Ascending aorta (tissue), 2 donors: ENCODE results near the gene ADM5. TPM values are rescaled to one million over a fixed set of nuclear protein-coding genes. Genes with fewer than 3 reads are reported as not detected.

ENCODE experiments used
- DNase-seq, 2 donors: peaks; one replicate each; pipeline ENCODE4 v3.0.0-alpha.2; 2019; ENCODE audit warnings: low spot score in 2 of 2
- H3K27ac ChIP-seq, 2 donors: fragments of 200-600 bp; sonication (generic); one replicate each; pipeline ENCODE4 v1.5.1; 2016 to 2017; ENCODE audit warnings: mild to moderate bottlenecking in 1 of 2
- H3K27me3 ChIP-seq: fragments of 200-600 bp; sonication (generic); one replicate; pipeline ENCODE4 v1.5.1; 2017
- H3K36me3 ChIP-seq, 2 donors: fragments of 200-600 bp; sonication (generic); one replicate each; pipeline ENCODE4 v1.5.1; 2016
- H3K4me1 ChIP-seq, 2 donors: fragments of 200-600 bp; sonication (generic); one replicate each; pipeline ENCODE4 v1.5.1; 2016 to 2017; ENCODE audit warnings: mild to moderate bottlenecking in 1 of 2
- H3K4me3 ChIP-seq, 2 donors: fragments of 200-600 bp; sonication (generic); one replicate each; pipeline ENCODE4 v1.5.1; 2016 to 2017; ENCODE audit warnings: mild to moderate bottlenecking in 1 of 2
- H3K9me3 ChIP-seq, 2 donors: fragments of 200-600 bp; sonication (generic); one replicate each; pipeline ENCODE4 v1.5.1; 2016
- intact Hi-C: fragments of 100-400 bp; cut with DNase I; formaldehyde crosslinking; loops from one replicate; pipeline ENCODE4 v1.15.1; 2023
- total RNA-seq: library from RNA; depleted of rRNA; stranded (reverse); fragments of >200 nt; gene quantifications from one replicate; pipeline ENCODE4 v1.1.0, GENCODE V29; 2016
- TF ChIP-seq, protein P1 (sequence below), 3 experiments: fragments of 200-600 bp in 2 of 3; fragments of 450-650 bp in 1 of 3; sonication (generic) in 2 of 3; IDR thresholded peaks; one replicate each; pipeline ENCODE4 v1.5.1; 2016 to 2019; ENCODE audit warnings: antibody characterized with exemption in 3 of 3, mild to moderate bottlenecking in 1 of 3, moderate library complexity in 1 of 3

The ADM5 gene
- total RNA-seq, 1 donor from 2014 or later = 9.8 TPM

DNA sequence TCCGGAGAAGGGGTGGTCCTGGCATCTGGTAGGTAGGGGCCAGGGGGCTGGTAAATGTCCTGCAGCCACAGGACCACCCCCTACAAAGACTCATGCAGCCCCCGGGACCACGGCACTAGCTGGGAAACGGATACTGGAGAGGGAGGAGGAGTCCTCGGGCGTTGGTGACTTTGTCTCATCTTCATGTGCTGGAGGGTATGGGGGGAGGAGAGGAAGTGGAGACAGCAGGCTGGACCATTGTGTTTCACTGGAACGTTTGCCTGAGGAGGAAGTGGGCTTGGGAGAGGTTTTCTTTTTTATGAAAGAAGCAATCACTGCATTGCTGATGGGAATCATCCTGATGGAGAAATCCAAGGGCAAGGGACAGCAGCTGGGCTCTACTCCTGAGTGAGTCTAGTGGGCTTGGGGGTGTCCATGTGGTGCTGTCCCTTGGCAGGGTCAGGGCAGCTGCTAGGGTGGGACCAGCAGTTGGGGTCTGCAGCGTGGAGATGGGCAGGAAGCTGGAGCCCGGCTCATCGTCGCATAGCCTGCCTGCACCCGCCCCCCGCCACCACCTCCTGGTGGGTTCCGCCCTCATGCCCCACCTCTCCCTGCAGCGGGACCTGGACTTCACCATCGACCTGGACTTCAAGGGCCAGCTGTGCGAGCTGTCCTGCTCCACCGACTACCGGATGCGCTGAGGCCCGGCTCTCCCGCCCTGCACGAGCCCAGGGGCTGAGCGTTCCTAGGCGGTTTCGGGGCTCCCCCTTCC lies 1.7 kb upstream of the ADM5 start:
- Histone ChIP-seq H3K4me1 (peaks cover 0 to 17% of the 10 kb centered on the region in 2 donors), H3K27me3 (no peaks in the 10 kb centered on the region), H3K4me3 (no peak overlapping the region), H3K9me3 (no peaks in the 10 kb centered on the region), H3K27ac (no peak overlapping the region), H3K36me3 (peaks cover 37 to 53% of the 10 kb centered on the region in 2 donors)
- intact Hi-C loops = no loop called here
- DNase-seq = no peak
- TF ChIP-seq, protein P1, sequence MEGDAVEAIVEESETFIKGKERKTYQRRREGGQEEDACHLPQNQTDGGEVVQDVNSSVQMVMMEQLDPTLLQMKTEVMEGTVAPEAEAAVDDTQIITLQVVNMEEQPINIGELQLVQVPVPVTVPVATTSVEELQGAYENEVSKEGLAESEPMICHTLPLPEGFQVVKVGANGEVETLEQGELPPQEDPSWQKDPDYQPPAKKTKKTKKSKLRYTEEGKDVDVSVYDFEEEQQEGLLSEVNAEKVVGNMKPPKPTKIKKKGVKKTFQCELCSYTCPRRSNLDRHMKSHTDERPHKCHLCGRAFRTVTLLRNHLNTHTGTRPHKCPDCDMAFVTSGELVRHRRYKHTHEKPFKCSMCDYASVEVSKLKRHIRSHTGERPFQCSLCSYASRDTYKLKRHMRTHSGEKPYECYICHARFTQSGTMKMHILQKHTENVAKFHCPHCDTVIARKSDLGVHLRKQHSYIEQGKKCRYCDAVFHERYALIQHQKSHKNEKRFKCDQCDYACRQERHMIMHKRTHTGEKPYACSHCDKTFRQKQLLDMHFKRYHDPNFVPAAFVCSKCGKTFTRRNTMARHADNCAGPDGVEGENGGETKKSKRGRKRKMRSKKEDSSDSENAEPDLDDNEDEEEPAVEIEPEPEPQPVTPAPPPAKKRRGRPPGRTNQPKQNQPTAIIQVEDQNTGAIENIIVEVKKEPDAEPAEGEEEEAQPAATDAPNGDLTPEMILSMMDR (IDR thresholded peaks at IDR 0.05) = no peak

DNA sequence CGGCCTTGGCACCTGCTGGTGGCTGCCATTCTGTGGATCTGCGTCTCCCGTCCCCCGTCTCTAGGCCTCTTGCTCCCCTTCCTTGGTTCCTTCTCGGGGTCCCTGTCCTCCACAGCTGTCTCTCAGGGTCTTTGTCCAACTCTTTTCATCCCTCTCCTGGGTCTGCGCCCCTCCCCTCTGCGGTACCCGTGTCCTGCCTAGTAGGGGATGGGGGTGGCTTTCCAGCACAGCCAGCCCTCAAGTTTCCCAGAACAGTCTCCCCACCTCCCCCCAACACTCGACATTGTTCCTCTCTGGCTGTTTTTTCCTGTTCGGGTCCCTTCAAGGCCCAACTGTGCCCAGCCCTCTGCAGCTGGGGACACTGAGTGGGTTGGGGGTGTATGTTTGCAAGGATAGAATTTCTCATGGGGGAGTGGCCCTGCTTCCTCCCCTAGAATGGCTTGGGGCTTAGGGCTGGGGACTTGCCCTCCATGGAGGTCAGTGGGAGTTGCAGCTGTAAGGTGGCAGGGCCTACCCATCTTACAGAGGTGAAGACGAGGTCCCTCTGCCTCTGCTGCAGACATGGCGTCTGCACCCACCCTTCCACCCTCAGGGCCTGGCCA lies 762 bp upstream of the ADM5 start:
- TF ChIP-seq, protein P1 (IDR thresholded peaks at IDR 0.05) = no peak
- Histone ChIP-seq H3K9me3 (no peaks in the 10 kb centered on the region), H3K36me3 (peaks cover 29 to 44% of the 10 kb centered on the region in 2 donors), H3K27ac (no peak overlapping the region), H3K4me1 (peaks cover 0 to 17% of the 10 kb centered on the region in 2 donors), H3K27me3 (no peaks in the 10 kb centered on the region), H3K4me3 (peak overlapping the region in 1 of 2 donors; percentile 65)
- no peak for DNase-seq
- intact Hi-C loops = no loop called here

DNA sequence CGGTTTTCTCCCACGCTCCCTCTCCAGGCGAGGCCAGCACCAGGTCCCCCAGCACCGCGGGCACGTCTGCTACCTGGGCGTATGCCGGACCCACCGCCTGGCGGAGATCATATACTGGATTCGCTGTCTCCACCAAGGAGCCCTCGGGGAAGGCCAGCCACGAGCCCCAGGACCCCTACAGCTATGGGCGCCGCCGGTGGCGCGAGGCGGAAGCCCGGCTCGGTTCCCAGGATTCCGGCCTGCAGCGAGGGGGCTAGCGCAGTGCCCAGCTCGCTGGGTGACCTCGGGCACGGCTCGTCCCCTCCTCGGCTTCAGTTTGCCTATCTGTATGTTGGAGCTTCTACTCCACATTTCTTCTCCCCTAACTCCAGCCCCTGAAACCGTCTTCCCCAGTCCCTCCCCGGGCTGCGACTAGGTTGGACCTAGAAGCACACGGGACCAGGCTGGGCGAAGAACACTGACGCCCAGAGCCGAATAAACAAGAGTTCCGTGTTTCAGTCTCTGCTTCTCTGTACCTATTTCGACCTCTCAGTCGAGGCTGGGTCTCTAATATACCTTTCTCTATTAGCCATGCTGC lies 773 bp downstream of the ADM5 start:
- H3K27ac ChIP-seq = no peak overlapping the region
- intact Hi-C loops = no loop called here
- peaks cover 0 to 17% of the 10 kb centered on the region in 2 donors for H3K4me1 ChIP-seq
- TF ChIP-seq, protein P1 (IDR thresholded peaks at IDR 0.05) = peak in 1 of 3 experiments; percentile 6
- peaks cover 14 to 29% of the 10 kb centered on the region in 2 donors for H3K36me3 ChIP-seq
- peak overlapping the region; percentile 46 to 65 for H3K4me3 ChIP-seq
- H3K9me3 ChIP-seq = no peaks in the 10 kb centered on the region
- H3K27me3 ChIP-seq = no peaks in the 10 kb centered on the region
- DNase-seq = no peak

GRCh38 chr19:49690656-49691242 lies 1.4 kb downstream of the ADM5 start, which contains the start of gene CPT1C:
CPT1C (plus strand) TSS chr19:49691116; CDS start chr19:49692253, 1,137 bp downstream.
- TF ChIP-seq, protein P1 (IDR thresholded peaks at IDR 0.05) = no peak
- intact Hi-C loops = no loop called here
- no peaks in the 10 kb centered on the region for H3K27me3 ChIP-seq
- peaks cover 8 to 23% of the 10 kb centered on the region in 2 donors for H3K36me3 ChIP-seq
- H3K27ac ChIP-seq = peak within 1 kb of the TSS in 1 of 2 donors; percentile 13
- H3K9me3 ChIP-seq = no peaks in the 10 kb centered on the region
- peak in 1 of 2 donors; percentile 82 for DNase-seq
- peaks cover 0 to 17% of the 10 kb centered on the region in 2 donors for H3K4me1 ChIP-seq
- peak within 1 kb of the TSS; percentile 46 to 65 for H3K4me3 ChIP-seq

DNA sequence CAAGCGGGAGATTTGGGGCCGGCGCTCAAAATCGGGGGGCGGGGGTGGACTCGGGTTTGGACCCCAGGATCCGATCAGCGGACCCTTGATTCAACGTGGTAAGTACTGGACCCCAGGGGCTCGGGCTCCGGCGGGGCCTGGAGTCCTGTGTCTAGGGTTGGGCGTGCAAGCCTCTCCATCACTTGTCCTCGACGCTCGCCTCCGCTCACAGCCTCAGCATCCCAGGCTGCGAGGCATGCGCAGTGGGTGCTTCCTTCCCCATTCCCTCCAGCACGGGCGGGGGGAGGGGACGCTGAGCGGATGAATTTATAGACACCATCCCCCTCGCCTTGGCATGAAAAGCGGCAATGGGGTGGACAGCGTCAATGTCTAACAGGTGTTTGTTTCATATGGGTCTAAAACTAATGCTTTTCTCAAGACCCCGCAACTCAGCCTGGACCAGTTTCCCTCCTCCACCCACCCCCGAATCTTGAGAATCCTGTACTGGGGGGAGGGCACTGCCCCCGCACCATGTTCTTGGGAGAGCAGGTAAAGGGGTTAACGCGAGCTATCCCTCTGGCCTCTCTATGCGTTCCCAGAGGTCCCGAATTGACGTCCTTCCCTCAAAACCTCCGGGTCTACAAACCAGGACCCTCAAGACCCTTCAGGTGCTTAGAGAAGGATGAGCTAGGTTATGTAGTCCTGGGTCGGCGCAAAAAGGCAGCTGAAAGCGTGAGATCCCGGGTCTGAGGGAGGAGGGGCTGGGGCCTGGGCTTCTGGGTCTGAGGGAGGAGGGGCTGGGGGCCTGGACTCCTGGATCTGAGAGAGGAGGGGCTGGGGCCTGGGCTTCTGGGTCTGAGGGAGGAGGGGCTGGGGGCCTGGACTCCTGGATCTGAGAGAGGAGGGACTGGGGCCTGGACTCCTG lies 2.1 kb downstream of the ADM5 start:
- no peak overlapping the region for H3K27ac ChIP-seq
- intact Hi-C loops = no loop called here

More for the DNA sequence above, 2.1 kb downstream of the ADM5 start:
- no peaks in the 10 kb centered on the region for H3K27me3 ChIP-seq
- TF ChIP-seq, protein P1 (IDR thresholded peaks at IDR 0.05) = no peak
- H3K36me3 ChIP-seq = peaks cover under 1 to 16% of the 10 kb centered on the region in 2 donors
- no peak for DNase-seq
- H3K4me3 ChIP-seq = peak overlapping the region; percentile 46 to 65
- H3K9me3 ChIP-seq = no peaks in the 10 kb centered on the region
- peaks cover 0 to 17% of the 10 kb centered on the region in 2 donors for H3K4me1 ChIP-seq
